ACC112 (cell line): ENCODE data around the gene MYBPHL.

ENCODE experiments used
- H2AFZ ChIP-seq: fragments of 200-600 bp; sonication (generic); one replicate; pipeline ENCODE4 v1.6.0; 2017; ENCODE audit warnings: antibody characterized with exemption, low read length; ENCODE audit not compliant: unreplicated experiment
- H3K27ac ChIP-seq: fragments of 200-600 bp; sonication (generic); 2 replicates; pipeline ENCODE4 v1.5.1; 2014; ENCODE audit warnings: low read depth, mild to moderate bottlenecking, antibody characterized with exemption, low read length, moderate library complexity
- H3K27me3 ChIP-seq: fragments of 200-600 bp; sonication (generic); 2 replicates; pipeline ENCODE4 v1.6.1; 2014; ENCODE audit warnings: mild to moderate bottlenecking, antibody characterized with exemption, low read length, moderate library complexity, mixed read lengths; ENCODE audit not compliant: insufficient read depth
- H3K36me3 ChIP-seq: fragments of 200-600 bp; sonication (generic); 2 replicates; pipeline ENCODE4 v1.6.1; 2016; ENCODE audit warnings: mild to moderate bottlenecking, antibody characterized with exemption, low read length, moderate library complexity, mixed read lengths; ENCODE audit not compliant: insufficient read depth
- H3K4me1 ChIP-seq: fragments of 200-600 bp; sonication (generic); one replicate; pipeline ENCODE4 v1.6.1; 2016; ENCODE audit warnings: low read length, mixed read lengths; ENCODE audit not compliant: insufficient read depth, unreplicated experiment, control insufficient read depth
- H3K4me3 ChIP-seq: fragments of 200-600 bp; sonication (generic); 2 replicates; pipeline ENCODE4 v1.5.1; 2014; ENCODE audit warnings: mild to moderate bottlenecking, low read depth, low read length
- H3K79me2 ChIP-seq: fragments of 200-600 bp; sonication (generic); one replicate; pipeline ENCODE4 v1.6.0; 2016; ENCODE audit warnings: low read length; ENCODE audit not compliant: control insufficient read depth, unreplicated experiment, insufficient read depth

Gene MYBPHL

DNA sequence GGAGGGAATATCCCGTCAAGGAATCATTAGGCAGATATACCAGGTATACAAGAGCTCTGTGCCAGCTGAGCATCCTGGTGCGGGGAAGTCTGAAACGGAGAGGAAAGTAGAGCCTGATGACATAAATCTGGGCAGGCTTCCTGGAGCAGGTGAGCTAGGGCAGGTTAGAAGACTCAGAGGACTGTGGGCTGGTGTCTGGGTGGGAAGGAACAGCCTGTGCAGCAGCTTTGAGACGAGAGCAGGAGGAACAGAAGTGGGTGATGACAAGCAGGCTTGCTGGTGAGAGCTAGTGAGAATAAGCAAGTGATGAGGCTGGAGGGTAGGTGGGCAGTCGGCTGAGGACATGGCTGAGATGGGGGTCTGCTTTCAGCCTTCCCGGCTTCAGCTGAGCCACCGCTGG is 50.7 kb downstream of the MYBPHL start:
- Histone ChIP-seq H3K4me3 (no peak overlapping the region), H3K4me1 (no peaks in the 10 kb centered on the region), H3K79me2 (no peaks in the 10 kb centered on the region), H3K27me3 (no peaks in the 10 kb centered on the region), H3K27ac (no peak overlapping the region), H2AFZ (no peak overlapping the region), H3K36me3 (no peaks in the 10 kb centered on the region)

DNA sequence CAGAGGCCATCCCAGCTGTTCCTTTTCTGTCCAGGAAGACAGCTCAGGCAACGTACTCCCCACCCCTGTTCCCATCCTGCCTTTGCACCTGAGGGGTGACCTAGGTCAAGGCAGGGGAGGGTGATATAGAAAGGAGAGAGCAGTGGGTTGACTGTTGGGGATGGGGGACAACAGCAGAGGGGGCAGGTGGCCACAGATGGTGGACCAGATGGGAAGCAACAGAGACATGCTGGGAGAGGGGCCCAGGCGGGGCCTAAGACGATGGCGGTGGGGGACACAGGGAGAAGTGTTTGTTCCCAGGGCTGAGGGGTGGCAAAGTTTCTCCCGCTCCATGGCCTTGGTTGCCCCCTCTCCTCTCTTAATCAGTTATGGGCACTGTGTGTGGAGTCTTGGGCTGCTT is 51.1 kb downstream of the MYBPHL start:
- H2AFZ ChIP-seq = no peak overlapping the region
- no peak overlapping the region for H3K4me3 ChIP-seq
- H3K79me2 ChIP-seq = no peaks in the 10 kb centered on the region
- H3K27me3 ChIP-seq = no peaks in the 10 kb centered on the region
- no peaks in the 10 kb centered on the region for H3K36me3 ChIP-seq
- no peak overlapping the region for H3K27ac ChIP-seq
- H3K4me1 ChIP-seq = no peaks in the 10 kb centered on the region

DNA sequence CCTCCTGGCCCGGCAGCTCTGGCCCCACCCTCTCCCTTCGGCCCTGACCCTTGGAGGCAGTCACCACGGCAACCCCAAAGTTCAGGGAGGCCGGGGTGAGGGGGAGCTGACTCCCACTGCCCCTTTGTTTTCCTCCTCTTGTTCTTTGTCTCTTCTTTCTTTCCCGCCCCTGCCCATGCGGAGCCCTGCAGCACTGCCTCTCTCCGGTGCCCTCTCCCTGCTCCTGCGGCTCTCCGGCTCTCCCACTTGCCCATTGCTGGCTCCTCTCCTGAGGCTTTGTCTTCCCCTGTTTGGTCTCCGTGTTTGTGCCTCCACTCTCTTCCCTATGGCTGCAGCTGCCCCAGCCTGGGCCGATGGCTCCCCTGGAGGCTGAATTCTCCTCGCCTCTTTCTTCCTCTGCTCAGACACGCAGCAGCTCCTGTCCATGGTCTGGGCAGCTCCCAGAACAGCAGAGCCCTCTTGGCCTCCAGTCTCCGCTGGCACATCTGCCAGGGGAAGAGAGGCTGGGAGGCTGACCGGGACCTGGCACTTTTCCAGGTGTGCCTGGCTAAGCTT is 51.6 kb downstream of the MYBPHL start:
- Histone ChIP-seq H3K79me2 (no peaks in the 10 kb centered on the region), H3K27me3 (peaks cover 3% of the 10 kb centered on the region), H3K27ac (no peak overlapping the region), H3K4me1 (no peaks in the 10 kb centered on the region), H3K4me3 (no peak overlapping the region), H3K36me3 (no peaks in the 10 kb centered on the region), H2AFZ (no peak overlapping the region)

DNA sequence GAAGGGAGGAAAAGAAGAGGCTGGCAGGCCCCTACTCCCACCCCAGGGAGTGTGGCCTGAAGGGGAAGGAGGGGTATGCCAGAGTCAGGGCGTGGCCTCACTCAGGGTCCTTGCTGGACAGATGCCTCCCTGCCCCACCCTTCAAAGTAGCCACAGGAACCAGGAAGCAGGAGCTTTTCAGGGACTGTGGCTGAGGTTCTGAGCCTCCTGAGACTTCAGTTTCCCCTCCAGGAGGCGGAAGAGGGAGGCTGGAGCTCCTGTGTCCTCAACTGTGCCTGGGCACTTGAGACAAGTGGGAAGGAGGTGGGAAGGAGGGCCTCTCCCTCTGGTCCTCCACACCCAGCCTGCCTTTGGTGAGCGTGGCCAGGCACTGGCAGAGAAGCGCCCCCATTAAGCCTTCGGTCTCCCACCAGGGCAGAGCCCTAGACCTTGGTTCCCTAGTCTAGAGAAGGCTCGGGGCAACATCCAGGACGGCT is 52.2 kb downstream of the MYBPHL start:
- Histone ChIP-seq H3K27ac (no peak overlapping the region), H3K27me3 (peaks cover 6% of the 10 kb centered on the region), H3K4me1 (no peaks in the 10 kb centered on the region), H3K79me2 (no peaks in the 10 kb centered on the region), H3K4me3 (no peak overlapping the region), H2AFZ (no peak overlapping the region), H3K36me3 (no peaks in the 10 kb centered on the region)

DNA sequence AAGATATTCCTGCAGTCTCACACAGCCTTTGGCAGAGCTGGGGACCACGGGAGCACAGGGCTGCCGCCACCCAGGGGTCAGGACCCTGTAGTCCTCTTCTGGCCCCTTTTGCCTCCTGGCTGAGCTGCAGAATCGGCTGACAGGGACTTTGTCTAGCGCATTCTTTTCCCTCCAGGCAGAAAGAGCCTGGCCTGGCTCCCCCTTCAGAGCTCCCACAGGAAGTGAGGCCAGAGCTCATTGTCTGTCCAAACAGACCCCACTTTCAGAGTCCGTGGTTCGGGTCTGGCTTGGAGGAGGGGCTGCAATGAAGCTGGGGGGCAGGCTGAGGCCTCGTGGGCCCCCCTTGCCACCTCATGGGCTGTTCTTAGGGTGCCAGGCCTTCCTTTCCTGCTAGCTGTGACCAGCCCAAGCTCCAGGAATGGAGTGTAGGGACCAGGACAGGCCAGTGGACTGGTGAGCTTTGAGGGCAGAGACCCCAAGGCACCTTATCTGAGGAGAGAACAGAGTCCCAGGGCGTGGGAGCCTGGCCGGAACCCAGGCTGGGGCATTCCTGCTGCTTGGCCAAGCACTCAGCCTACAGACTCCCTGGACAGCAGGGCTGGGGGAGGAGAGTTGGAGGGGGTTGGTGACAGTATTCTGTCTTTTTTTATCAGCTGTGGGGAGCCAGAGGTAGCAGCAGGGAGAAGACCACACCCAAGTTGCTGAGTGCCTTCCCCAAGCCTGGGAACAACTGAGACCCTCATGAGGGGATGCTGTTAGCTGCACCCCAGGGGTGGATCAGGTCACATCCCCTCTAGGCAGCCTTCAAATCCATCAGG is 52.8 kb downstream of the MYBPHL start:
- peaks cover 6% of the 10 kb centered on the region for H3K27me3 ChIP-seq
- no peaks in the 10 kb centered on the region for H3K36me3 ChIP-seq
- H2AFZ ChIP-seq = no peak overlapping the region
- peaks cover 2% of the 10 kb centered on the region for H3K4me1 ChIP-seq
- H3K4me3 ChIP-seq = no peak overlapping the region
- H3K79me2 ChIP-seq = no peaks in the 10 kb centered on the region
- no peak overlapping the region for H3K27ac ChIP-seq

DNA sequence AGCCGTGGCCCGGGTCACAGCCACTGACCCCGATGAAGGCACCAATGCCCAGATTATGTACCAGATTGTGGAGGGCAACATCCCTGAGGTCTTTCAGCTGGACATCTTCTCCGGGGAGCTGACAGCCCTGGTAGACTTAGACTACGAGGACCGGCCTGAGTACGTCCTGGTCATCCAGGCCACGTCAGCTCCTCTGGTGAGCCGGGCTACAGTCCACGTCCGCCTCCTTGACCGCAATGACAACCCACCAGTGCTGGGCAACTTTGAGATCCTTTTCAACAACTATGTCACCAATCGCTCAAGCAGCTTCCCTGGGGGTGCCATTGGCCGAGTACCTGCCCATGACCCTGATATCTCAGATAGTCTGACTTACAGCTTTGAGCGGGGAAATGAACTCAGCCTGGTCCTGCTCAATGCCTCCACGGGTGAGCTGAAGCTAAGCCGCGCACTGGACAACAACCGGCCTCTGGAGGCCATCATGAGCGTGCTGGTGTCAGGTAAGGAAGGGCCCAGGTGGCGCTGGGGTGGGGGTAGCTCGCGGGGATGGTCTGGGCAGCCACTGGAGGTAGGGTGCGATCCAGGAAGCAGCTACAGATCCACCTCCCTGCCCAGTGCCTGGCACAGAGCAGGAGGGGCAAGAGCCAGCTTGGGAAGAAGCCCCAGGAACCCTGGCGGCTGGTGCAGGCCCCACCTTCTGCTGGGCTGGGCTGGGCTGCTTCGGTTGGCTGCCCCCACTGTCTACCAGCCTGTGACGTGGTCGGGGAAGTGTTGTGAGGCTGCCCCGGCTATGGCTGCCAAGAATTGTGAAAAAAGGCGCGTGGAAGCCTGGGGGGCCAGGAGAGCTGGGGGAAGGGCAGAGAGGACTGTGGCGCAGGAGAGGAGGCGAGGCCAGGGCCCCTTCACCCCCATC is 53.7 kb downstream of the MYBPHL start:
- no peak overlapping the region for H3K27ac ChIP-seq
- no peaks in the 10 kb centered on the region for H3K79me2 ChIP-seq
- H2AFZ ChIP-seq = no peak overlapping the region
- H3K27me3 ChIP-seq = peaks cover 6% of the 10 kb centered on the region
- H3K4me3 ChIP-seq = no peak overlapping the region
- H3K4me1 ChIP-seq = peaks cover 4% of the 10 kb centered on the region
- no peaks in the 10 kb centered on the region for H3K36me3 ChIP-seq

DNA sequence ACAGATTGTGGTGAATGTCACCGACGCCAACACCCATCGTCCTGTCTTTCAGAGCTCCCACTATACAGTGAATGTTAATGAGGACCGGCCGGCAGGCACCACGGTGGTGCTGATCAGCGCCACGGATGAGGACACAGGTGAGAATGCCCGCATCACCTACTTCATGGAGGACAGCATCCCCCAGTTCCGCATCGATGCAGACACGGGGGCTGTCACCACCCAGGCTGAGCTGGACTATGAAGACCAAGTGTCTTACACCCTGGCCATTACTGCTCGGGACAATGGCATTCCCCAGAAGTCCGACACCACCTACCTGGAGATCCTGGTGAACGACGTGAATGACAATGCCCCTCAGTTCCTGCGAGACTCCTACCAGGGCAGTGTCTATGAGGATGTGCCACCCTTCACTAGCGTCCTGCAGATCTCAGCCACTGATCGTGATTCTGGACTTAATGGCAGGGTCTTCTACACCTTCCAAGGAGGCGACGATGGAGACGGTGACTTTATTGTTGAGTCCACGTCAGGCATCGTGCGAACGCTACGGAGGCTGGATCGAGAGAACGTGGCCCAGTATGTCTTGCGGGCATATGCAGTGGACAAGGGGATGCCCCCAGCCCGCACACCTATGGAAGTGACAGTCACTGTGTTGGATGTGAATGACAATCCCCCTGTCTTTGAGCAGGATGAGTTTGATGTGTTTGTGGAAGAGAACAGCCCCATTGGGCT is 54.5 kb downstream of the MYBPHL start:
- H3K79me2 ChIP-seq = no peaks in the 10 kb centered on the region
- H3K4me1 ChIP-seq = peaks cover 4% of the 10 kb centered on the region
- H3K36me3 ChIP-seq = no peaks in the 10 kb centered on the region
- peaks cover 6% of the 10 kb centered on the region for H3K27me3 ChIP-seq
- no peak overlapping the region for H3K27ac ChIP-seq
- no peak overlapping the region for H3K4me3 ChIP-seq
- no peak overlapping the region for H2AFZ ChIP-seq

DNA sequence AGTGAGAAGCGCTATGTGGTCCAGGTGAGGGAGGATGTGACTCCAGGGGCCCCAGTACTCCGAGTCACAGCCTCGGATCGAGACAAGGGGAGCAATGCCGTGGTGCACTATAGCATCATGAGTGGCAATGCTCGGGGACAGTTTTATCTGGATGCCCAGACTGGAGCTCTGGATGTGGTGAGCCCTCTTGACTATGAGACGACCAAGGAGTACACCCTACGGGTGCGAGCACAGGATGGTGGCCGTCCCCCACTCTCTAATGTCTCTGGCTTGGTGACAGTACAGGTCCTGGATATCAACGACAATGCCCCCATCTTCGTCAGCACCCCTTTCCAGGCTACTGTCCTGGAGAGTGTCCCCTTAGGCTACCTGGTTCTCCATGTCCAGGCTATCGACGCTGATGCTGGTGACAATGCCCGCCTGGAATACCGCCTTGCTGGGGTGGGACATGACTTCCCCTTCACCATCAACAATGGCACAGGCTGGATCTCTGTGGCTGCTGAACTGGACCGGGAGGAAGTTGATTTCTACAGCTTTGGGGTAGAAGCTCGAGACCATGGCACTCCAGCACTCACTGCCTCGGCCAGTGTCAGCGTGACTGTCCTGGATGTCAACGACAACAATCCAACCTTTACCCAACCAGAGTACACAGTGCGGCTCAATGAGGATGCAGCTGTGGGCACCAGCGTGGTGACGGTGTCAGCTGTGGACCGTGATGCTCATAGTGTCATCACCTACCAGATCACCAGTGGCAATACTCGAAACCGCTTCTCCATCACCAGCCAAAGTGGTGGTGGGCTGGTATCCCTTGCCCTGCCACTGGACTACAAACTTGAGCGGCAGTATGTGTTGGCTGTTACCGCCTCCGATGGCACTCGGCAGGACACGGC is 55.3 kb downstream of the MYBPHL start:
- H3K27ac ChIP-seq = no peak overlapping the region
- H3K36me3 ChIP-seq = no peaks in the 10 kb centered on the region
- H3K79me2 ChIP-seq = no peaks in the 10 kb centered on the region
- peaks cover 4% of the 10 kb centered on the region for H3K4me1 ChIP-seq
- no peak overlapping the region for H3K4me3 ChIP-seq
- peaks cover 6% of the 10 kb centered on the region for H3K27me3 ChIP-seq
- no peak overlapping the region for H2AFZ ChIP-seq

DNA sequence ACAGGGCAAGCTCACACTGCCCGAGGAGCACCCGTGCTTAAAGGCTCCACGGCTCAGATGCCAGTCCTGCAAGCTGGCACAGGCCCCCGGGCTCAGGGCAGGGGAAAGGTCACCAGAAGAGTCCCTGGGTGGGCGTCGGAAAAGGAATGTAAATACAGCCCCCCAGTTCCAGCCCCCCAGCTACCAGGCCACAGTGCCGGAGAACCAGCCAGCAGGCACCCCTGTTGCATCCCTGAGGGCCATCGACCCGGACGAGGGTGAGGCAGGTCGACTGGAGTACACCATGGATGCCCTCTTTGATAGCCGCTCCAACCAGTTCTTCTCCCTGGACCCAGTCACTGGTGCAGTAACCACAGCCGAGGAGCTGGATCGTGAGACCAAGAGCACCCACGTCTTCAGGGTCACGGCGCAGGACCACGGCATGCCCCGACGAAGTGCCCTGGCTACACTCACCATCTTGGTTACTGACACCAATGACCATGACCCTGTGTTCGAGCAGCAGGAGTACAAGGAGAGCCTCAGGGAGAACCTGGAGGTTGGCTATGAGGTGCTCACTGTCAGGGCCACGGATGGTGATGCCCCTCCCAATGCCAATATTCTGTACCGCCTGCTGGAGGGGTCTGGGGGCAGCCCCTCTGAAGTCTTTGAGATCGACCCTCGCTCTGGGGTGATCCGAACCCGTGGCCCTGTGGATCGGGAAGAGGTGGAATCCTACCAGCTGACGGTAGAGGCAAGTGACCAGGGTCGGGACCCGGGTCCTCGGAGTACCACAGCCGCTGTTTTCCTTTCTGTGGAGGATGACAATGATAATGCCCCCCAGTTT is 56.1 kb downstream of the MYBPHL start:
- Histone ChIP-seq H3K4me1 (peaks cover 4% of the 10 kb centered on the region), H3K4me3 (no peak overlapping the region; the same call in 1 of the 2 replicates), H3K27ac (no peak overlapping the region), H3K36me3 (no peaks in the 10 kb centered on the region), H2AFZ (no peak overlapping the region), H3K79me2 (no peaks in the 10 kb centered on the region), H3K27me3 (peaks cover 6% of the 10 kb centered on the region)
